Effector memory CD4-positive, alpha-beta T cell (primary cell): ENCODE measurements around the gene HOXA2.

ENCODE experiments used
- DNase-seq, 3 donors: peaks; one replicate each; pipeline ENCODE4 v3.0.0-alpha.2; 2020
- H3K27ac ChIP-seq: 2 replicates; pipeline ENCODE4 v1.7.0; 2013; ENCODE audit warnings: mild to moderate bottlenecking, low read length, moderate library complexity; ENCODE audit not compliant: insufficient read depth, poor library complexity, severe bottlenecking
- H3K27me3 ChIP-seq: replicated peaks from 2 replicates; pipeline ENCODE4 v1.7.0; 2013; ENCODE audit warnings: mild to moderate bottlenecking, low read length; ENCODE audit not compliant: insufficient read depth, control insufficient read depth, poor library complexity, severe bottlenecking
- H3K36me3 ChIP-seq: 2 replicates; pipeline ENCODE4 v1.7.0; 2013; ENCODE audit warnings: mild to moderate bottlenecking, low read length, moderate library complexity; ENCODE audit not compliant: control insufficient read depth, insufficient read depth
- H3K4me1 ChIP-seq: 2 replicates; pipeline ENCODE4 v1.7.0; 2013; ENCODE audit warnings: low read length, mild to moderate bottlenecking; ENCODE audit not compliant: control insufficient read depth, insufficient read depth, poor library complexity, severe bottlenecking
- H3K4me3 ChIP-seq: 2 replicates; pipeline ENCODE4 v1.7.0; 2013; ENCODE audit warnings: low read length, low read depth, mild to moderate bottlenecking; ENCODE audit not compliant: insufficient read depth, poor library complexity, severe bottlenecking
- H3K9me3 ChIP-seq: 2 replicates; pipeline ENCODE4 v1.7.0; 2013; ENCODE audit warnings: mild to moderate bottlenecking, low read length, moderate library complexity; ENCODE audit not compliant: control insufficient read depth

The HOXA2 gene

DNA sequence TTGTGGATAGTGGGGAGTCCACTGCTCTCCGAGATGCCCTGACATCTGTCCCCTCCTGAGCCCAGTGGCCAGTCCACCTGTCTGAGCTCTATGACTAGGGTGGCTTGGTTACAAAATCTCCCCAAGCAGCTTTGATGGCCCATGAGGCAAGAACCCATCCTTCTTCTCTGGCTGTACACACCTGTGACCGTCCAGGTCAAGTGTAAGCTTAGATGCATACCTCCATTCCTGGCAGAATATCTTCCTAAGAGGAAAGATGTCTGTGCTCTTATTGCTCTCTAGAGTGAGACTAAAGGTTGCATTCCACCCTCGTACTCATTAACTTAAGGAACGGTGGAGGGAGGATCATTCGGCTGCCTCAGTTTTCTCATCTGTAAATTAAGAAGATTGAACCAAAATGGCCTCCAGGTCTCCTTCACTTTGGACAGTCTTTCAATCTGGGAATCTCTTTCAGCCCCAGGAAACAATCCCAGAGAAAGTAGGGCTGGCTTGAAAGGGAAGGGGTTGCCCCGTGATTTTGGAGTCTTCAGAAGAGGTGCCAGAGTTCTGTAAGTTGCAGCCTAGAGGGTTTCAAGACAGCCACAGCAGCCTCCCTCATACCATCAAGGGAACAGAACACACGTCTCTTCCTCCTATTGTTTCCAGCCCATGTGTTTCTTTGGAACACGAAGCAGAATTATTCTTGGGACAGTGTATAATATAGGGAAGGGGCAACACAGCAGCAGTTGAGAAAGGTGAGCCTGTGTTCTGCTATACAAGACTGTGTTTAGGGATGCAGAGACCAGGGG is 22.6 kb upstream of the HOXA2 start:
- Histone ChIP-seq H3K27me3 (peaks cover 6% of the 10 kb centered on the region), H3K4me1 (no peaks in the 10 kb centered on the region), H3K4me3 (no peak overlapping the region), H3K27ac (no peak overlapping the region), H3K36me3 (no peaks in the 10 kb centered on the region), H3K9me3 (no peaks in the 10 kb centered on the region)
- DNase-seq: no peak

DNA sequence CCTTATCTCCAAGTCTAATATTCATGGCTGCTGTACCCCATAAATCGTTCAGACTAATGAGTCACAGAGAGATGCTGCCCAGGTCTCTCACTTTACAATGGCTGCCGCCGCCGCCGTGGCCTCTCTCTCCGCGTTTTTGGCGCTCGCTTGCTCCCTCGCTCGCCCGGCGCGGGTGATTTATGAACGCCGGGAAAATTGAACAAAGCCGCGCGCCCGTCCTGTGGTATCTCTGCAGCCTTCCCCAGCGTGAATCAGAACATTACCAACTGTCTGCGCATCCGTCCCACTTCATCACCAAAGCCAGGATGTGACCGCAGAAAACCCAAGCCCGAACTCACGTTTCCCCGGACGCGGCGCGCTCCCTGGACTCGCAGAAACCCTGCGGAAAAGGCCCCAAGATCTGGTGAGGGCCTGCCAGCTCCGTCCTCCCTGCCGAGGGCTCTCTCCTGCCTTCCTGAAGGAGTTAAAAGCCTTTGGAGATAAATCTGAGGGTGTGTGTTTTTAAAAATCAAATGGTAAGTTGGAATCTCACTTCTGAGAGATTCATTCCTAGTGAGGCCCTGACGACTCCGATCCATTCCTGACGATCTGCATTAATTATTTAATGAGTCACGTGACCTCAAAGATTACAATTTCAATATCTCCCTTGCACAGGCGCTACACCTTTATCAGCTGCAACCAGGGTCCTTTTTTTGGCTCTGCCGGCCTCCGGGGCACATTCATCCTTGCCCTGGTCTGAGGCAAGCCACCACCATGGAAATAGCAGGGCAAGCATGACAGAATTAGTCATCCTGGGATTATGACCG is 21.8 kb upstream of the HOXA2 start:
- no peaks in the 10 kb centered on the region for H3K9me3 ChIP-seq
- no peaks in the 10 kb centered on the region for H3K4me1 ChIP-seq
- H3K4me3 ChIP-seq: no peak overlapping the region
- H3K27ac ChIP-seq: no peak overlapping the region
- H3K36me3 ChIP-seq: no peaks in the 10 kb centered on the region
- no peak for DNase-seq
- H3K27me3 ChIP-seq: peaks cover 6% of the 10 kb centered on the region

DNA sequence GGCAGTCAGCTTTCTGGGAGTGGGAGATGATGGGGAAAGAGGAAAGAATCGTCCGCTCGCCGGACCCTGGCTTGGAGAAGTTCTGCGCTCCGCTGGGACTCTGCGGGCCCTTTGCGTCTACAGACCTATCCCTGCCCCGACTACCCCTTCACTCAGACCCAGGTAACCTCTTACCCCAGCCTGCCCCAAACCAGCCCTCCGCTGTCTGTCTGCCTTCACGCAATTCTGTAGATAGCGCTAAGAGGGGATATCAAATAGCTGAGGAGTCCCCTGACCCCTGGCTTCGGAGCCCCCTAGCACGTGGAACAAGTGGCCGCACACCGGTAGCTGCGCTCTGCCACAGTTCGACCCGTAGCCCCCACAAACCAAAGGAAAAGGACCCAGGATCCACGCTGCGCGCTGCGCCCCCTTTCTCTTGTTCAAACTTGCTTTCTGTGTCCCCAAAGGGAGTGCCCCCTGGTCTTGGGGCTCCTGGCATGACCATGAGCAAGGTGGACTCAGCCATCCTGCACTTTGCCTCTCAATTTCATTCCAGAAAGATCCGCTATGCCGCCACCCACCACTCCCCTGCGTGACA is 21.1 kb upstream of the HOXA2 start:
- H3K9me3 ChIP-seq: no peaks in the 10 kb centered on the region
- H3K27ac ChIP-seq: no peak overlapping the region
- no peak overlapping the region for H3K4me3 ChIP-seq
- H3K36me3 ChIP-seq: no peaks in the 10 kb centered on the region
- no peak for DNase-seq
- peaks cover 6% of the 10 kb centered on the region for H3K27me3 ChIP-seq
- no peaks in the 10 kb centered on the region for H3K4me1 ChIP-seq

DNA sequence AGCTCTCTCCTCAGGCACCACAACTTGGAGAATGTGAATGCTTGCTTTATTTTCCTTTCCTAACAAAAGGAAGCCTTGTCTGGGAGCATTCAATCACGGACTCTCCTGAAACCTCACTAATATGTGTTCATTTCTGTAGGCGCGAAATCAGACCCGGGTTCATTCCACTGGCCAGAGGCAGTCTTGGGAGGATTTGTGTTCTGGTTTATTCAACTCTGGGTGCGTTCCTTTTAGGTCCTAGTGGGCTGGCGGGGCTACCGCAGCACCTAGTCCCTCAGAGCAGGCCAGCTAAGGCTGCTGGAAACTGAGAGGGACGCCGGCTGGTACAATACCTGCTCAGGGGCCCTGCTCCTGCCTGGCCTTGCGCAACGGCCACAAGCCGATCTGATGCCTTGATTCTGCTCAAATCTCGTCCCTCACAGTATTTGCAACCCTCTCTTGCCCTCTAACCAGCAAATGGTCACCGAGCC is 20.6 kb upstream of the HOXA2 start:
- Histone ChIP-seq H3K4me3 (no peak overlapping the region), H3K4me1 (no peaks in the 10 kb centered on the region), H3K9me3 (no peaks in the 10 kb centered on the region), H3K27me3 (peaks cover 6% of the 10 kb centered on the region), H3K36me3 (no peaks in the 10 kb centered on the region), H3K27ac (no peak overlapping the region)
- DNase-seq: no peak

DNA sequence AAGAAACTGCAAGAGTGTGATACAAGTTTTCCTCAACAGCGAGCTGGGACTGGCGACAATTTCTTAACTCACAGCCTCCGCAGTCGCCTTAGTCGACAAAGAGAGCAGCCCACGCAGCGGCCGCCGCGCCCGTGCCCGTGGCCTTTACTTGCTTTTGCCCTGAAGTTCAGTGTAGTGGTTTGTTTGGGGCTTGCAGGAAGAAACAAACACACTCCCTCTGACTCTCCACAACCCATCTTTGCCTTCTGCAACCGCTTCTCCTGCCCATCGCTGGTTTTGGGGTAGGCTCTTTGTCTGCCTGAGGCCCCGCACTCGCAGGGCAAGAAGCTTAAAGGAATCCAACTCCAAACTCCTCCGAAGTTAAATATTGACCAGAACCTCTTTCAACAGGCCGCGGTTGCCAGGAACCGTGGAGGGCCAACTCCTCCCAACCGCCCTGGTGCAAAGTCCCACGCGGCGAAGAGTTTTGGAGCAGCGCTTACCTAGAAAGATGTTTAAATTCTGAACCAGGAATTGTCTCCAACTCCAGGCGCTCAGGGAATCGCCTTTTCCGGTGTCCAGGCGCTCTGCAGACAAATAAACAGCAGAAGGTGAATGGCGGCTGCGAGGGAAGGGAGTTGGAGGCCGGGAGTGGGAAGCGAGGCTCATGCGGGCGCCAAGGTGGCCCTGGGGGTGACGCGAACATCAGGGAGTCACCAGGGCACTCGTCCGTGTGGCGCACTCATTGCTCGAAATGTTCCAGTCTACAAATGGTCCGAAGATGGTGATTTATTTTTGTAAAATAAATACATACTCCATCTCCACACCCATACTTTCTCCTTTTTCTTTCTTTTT is 19.8 kb upstream of the HOXA2 start:
- Histone ChIP-seq H3K27me3 (peaks cover 6% of the 10 kb centered on the region), H3K4me3 (no peak overlapping the region)

DNA sequence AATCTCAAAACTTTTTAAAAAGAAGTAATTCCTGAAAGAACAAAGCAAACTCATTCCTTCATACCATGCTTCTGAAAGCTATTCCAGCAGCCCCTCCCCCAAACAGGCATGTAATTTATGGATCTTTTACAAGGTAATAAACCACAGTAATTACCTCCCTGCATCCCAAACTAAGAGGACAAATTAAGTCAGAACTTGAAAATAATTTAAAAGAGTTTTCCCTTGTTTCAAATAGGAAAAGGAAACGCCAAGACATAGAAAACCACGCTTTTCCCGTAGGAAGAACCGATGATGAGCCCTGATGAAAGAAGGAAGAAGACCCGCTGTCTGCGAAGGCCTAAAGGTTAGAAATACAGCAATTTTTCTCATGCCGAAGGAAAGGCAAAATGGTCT is 19.2 kb upstream of the HOXA2 start:
- Histone ChIP-seq H3K27ac (no peak overlapping the region), H3K9me3 (no peaks in the 10 kb centered on the region), H3K36me3 (no peaks in the 10 kb centered on the region), H3K4me3 (no peak overlapping the region), H3K27me3 (peaks cover 2% of the 10 kb centered on the region), H3K4me1 (no peaks in the 10 kb centered on the region)
- no peak for DNase-seq

More for the DNA sequence above, 19.8 kb upstream of the HOXA2 start:
- no peaks in the 10 kb centered on the region for H3K4me1 ChIP-seq
- no peak overlapping the region for H3K27ac ChIP-seq
- no peaks in the 10 kb centered on the region for H3K9me3 ChIP-seq
- H3K36me3 ChIP-seq: no peaks in the 10 kb centered on the region
- DNase-seq: no peak

DNA sequence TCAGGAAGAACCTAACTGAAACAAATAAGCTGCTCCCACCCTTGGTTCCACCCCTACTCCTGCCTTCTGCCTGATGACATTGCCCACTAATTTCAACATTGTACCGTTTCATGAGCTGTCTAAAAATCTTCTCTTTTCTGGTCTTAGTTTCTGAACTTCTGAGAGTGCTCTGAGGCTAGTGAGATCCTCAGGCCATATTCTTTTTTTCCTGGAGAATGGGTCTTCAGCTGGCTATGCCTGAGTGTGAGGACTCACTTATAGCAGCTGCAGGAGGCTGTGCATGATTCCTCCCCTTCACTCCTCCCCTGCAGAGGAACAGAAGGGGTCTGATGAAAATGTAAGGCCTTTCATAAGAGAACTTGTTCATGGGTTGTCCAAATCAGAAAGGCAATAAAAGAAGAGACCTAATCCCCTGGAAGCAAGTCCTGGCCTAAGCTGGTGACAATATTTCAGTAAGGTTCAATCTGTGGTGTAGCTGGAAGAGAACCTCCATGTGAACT is 17.0 kb upstream of the HOXA2 start:
- Histone ChIP-seq H3K4me3 (no peak overlapping the region), H3K27me3 (peaks cover 8% of the 10 kb centered on the region), H3K9me3 (no peaks in the 10 kb centered on the region), H3K4me1 (no peaks in the 10 kb centered on the region), H3K36me3 (no peaks in the 10 kb centered on the region), H3K27ac (no peak overlapping the region)
- no peak for DNase-seq

DNA sequence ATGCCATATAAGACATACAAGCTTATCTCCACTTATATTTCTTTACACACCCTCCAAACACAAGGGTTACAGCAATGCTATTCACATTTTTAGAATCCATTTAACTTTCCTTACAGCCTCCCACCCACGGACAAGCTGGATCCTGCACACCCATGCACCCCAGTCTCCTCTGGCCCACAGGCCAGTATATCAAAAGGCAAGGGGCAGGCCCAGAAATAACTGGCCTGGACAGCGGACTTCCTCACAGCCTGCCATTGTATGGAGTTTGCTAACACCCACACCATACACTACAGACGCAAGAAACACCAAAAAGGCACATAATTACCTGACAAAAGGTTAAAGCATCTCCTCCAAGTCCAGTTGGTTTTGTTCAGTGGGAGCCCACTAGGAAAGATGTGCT is 16.1 kb upstream of the HOXA2 start:
- no peaks in the 10 kb centered on the region for H3K36me3 ChIP-seq
- H3K27ac ChIP-seq: no peak overlapping the region
- no peak overlapping the region for H3K4me3 ChIP-seq
- no peak for DNase-seq
- H3K27me3 ChIP-seq: peaks cover 8% of the 10 kb centered on the region
- H3K9me3 ChIP-seq: no peaks in the 10 kb centered on the region
- H3K4me1 ChIP-seq: no peaks in the 10 kb centered on the region

DNA sequence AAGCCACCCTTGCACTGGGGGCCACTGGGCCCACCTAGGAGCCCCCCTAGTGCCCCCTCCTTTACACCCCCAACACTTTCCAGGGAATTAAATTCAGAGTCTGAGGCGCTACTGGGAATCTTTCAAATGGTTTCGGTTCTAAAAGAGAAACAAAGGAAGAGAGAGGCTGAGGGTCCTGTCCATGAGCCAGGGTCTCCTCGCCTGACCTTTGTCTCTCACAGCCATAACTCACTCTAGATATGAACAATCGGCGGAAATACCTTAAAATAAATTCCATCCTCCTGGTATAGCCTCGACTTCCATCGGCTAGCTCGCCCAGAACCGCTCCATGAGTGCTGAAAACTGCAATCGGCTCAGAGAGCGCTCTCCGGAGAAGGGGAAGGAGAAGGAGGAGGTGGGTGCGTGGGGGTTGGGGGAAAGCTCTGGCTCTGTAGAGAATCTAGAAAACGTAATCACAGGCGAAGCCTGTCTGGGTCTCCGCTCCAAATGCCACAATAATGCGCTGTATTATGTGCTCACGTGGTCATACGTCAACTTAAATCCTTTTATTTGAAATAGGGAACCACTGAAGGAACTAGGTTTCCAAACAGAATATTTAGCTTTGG is 15.5 kb upstream of the HOXA2 start:
- Histone ChIP-seq H3K4me3 (no peak overlapping the region), H3K36me3 (no peaks in the 10 kb centered on the region), H3K4me1 (no peaks in the 10 kb centered on the region), H3K9me3 (no peaks in the 10 kb centered on the region), H3K27ac (no peak overlapping the region), H3K27me3 (peaks cover 8% of the 10 kb centered on the region)
- DNase-seq: no peak
